Uterus (tissue), 2 donors: ENCODE measurements around the gene DLK1.

Experiments used
- CTCF ChIP-seq, 4 experiments: fragments of 200-600 bp in 2 of 4; fragments of 450-650 bp in 2 of 4; sonication (generic) in 2 of 4; IDR thresholded peaks; one replicate each; pipeline ENCODE4 v1.5.1; 2016 to 2019; ENCODE audit warnings: antibody characterized with exemption in 4 of 4, mild to moderate bottlenecking in 2 of 4, moderate library complexity in 1 of 4
- POLR2A ChIP-seq, 2 donors: fragments of 450-650 bp; IDR thresholded peaks; one replicate each; pipeline ENCODE4 v1.6.1; 2016; ENCODE audit warnings: antibody characterized with exemption in 2 of 2, mild to moderate bottlenecking in 1 of 2, moderate library complexity in 1 of 2

- TF ChIP-seq POLR2A (IDR thresholded peaks at IDR 0.05): no peak
- no peak for TF ChIP-seq CTCF (IDR thresholded peaks at IDR 0.05)
These were observed 24.3 kb downstream of the DLK1 start for GRCh38 chr14:100750762-100751699.
